ENCODE measurements around the gene GAST. TPM values are rescaled to one million over a fixed set of nuclear protein-coding genes. Genes with fewer than 3 reads are reported as not detected.

GAST gene
- total RNA-seq, 1 experiment from 2014 or later, result 0.75 TPM

DNA sequence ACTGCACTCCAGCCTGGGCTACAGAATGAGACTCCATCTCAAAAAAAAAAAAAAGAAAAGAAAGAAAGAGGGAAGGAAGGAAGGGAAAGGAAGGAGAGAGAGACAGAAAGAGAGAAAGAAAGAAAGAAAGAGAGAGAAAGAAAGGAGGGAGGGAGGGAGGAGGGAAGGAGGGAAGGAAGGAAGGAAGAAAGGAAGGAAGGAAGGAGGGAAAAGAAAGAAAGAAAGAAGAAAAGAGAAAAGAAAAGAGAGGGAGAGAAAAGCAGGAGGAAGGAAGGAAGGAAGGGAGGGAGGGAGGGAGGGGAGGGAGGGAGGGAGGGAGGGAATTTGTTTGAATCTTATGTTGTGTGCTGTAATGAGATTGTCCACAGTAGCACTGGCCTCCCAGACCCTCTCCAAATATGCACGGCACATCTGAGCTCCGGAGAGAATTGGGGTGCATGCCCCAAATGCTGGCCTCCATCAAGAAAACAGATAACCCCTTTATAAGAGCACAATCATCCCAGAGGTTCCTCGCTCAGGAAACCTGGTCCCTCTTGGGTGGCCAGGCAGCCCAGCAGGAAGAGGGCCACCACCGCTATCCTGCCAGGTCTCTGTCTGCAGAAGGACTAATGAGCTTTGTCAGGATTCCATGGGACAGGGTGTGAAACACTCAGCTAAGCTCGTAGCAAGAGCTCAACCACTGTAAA, 32.2 kb upstream of the GAST start:
- Mint-ChIP-seq H3K27me3 (ENCODE audit: insufficient read depth, unreplicated experiment) (no peaks in the 10 kb centered on the region), H3K4me3 (ENCODE audit: unreplicated experiment) (no peak overlapping the region), H3K4me1 (ENCODE audit: low read depth, unreplicated experiment) (peaks cover 22% of the 10 kb centered on the region), H3K9me3 (ENCODE audit: unreplicated experiment) (peaks cover 9% of the 10 kb centered on the region), H3K27ac (ENCODE audit: unreplicated experiment) (no peak overlapping the region), H3K36me3 (ENCODE audit: insufficient read depth, unreplicated experiment) (peaks cover 5% of the 10 kb centered on the region)
- TF ChIP-seq, protein P1, sequence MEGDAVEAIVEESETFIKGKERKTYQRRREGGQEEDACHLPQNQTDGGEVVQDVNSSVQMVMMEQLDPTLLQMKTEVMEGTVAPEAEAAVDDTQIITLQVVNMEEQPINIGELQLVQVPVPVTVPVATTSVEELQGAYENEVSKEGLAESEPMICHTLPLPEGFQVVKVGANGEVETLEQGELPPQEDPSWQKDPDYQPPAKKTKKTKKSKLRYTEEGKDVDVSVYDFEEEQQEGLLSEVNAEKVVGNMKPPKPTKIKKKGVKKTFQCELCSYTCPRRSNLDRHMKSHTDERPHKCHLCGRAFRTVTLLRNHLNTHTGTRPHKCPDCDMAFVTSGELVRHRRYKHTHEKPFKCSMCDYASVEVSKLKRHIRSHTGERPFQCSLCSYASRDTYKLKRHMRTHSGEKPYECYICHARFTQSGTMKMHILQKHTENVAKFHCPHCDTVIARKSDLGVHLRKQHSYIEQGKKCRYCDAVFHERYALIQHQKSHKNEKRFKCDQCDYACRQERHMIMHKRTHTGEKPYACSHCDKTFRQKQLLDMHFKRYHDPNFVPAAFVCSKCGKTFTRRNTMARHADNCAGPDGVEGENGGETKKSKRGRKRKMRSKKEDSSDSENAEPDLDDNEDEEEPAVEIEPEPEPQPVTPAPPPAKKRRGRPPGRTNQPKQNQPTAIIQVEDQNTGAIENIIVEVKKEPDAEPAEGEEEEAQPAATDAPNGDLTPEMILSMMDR (IDR thresholded peaks at IDR 0.05; ENCODE audit: insufficient read depth in 1 of 2, low read depth in 1 of 2, low read length in 1 of 2, severe bottlenecking in 1 of 2, unreplicated experiment in 1 of 2), result no peak
- POLR2A ChIA-PET, result interaction anchor here (0.6 to 3.8 kb wide), 3 partner anchors 9 to 251 kb away, joined by 4 to 38 read pairs (median 8); partner anchors contain the start of genes EIF1 and ODAD4
- BruUV-seq (replicated peaks), result no TSS peak
- Histone ChIP-seq H3K36me3 (ENCODE audit: control insufficient read depth, insufficient read depth, low read length) (no peaks in the 10 kb centered on the region), H3K4me3 (ENCODE audit: low read depth, low read length) (no peak overlapping the region), H3K9me3 (peaks cover 7% of the 10 kb centered on the region; the same call in 1 of the 2 replicates), H3K4me1 (peaks cover 21% of the 10 kb centered on the region), H3K27me3 (replicated peaks; ENCODE audit: control insufficient read depth, insufficient read depth, low read length) (no peaks in the 10 kb centered on the region)
- no peak for DNase-seq
- intact Hi-C loops (cut with micrococcal nuclease; ENCODE audit: unreplicated experiment), result no loop called here
- CTCF ChIA-PET, result interaction anchor here (1.2 to 3.1 kb wide), 2 partner anchors 9 to 11 kb away, joined by 3 to 26 read pairs; partner anchors contain the start of gene EIF1

DNA sequence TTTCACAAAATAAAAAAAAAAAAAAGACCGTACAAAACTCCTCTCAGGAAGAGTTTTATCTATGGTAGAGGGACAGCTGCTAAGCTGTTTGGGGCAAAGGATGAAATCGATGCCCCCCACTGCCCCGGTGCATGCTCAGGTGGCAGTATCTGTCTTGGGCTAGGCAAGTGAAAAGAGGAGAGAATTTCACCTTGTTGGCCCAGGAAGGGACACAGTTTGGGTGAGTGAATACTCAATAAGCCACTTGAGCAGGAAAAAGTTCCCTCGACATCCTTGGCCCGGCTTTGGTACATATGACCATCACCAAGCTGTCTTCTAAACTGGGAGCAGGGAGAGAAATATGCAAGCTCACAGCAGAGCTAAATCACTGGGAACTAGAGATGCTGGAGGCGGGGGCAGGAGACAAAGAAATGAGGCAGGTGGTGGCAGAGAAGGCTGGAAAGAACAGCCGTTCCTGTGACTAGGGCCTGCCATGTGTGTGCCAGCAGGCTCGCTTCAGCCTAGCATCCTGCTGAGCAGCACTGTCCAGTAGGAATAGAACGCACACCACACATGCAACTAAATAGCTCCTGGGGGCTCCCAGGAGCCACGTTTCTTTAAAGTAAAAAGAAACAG, 31.6 kb upstream of the GAST start:
- Mint-ChIP-seq H3K27ac (ENCODE audit: unreplicated experiment) (no peak overlapping the region), H3K27me3 (ENCODE audit: insufficient read depth, unreplicated experiment) (no peaks in the 10 kb centered on the region), H3K4me3 (ENCODE audit: unreplicated experiment) (no peak overlapping the region), H3K36me3 (ENCODE audit: insufficient read depth, unreplicated experiment) (peaks cover 5% of the 10 kb centered on the region), H3K9me3 (ENCODE audit: unreplicated experiment) (peaks cover 9% of the 10 kb centered on the region), H3K4me1 (ENCODE audit: low read depth, unreplicated experiment) (peaks cover 18% of the 10 kb centered on the region)
- POLR2A ChIA-PET, result interaction anchor here (0.6 to 3.8 kb wide), 2 partner anchors 8 to 250 kb away, joined by 8 to 38 read pairs; partner anchors contain the start of genes EIF1 and ODAD4
- Histone ChIP-seq H3K4me1 (peaks cover 15% of the 10 kb centered on the region), H3K4me3 (ENCODE audit: low read depth, low read length) (no peak overlapping the region), H3K36me3 (ENCODE audit: control insufficient read depth, insufficient read depth, low read length) (no peaks in the 10 kb centered on the region), H3K9me3 (peaks cover 7% of the 10 kb centered on the region; the same call in 1 of the 2 replicates), H3K27me3 (replicated peaks; ENCODE audit: control insufficient read depth, insufficient read depth, low read length) (no peaks in the 10 kb centered on the region)
- no TSS peak for BruUV-seq (replicated peaks)
- intact Hi-C loops (cut with micrococcal nuclease; ENCODE audit: unreplicated experiment), result no loop called here
- no peak for DNase-seq
- CTCF ChIA-PET, result interaction anchor here (1.2 to 3.1 kb wide), 2 partner anchors 8 to 12 kb away, joined by 3 to 26 read pairs; partner anchors contain the start of gene EIF1
- TF ChIP-seq, protein P1 (IDR thresholded peaks at IDR 0.05; ENCODE audit: insufficient read depth in 1 of 2, low read depth in 1 of 2, low read length in 1 of 2, severe bottlenecking in 1 of 2, unreplicated experiment in 1 of 2), result no peak

DNA sequence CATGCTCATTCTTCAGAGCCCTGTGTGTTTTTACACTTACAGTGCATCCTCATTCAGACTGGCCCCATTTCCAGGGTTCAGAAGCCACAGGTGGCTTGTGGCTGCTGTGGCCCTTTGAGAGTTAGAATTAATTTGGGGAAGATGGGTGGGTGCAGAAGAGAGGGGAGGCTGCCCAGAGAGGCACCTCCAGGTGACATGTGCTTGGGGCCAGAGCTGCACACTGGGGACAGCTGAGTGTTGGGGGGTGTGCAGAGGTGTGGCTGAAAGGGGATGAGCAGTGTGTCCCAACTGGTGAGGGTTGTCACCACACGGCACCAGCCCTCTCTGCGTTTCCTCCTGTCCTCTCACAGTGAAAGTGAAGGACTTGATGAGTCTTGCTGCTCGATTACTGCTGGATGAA, 30.4 kb upstream of the GAST start:
- DNase-seq, result no peak
- TF ChIP-seq, protein P1 (IDR thresholded peaks at IDR 0.05; ENCODE audit: insufficient read depth in 1 of 2, low read depth in 1 of 2, low read length in 1 of 2, severe bottlenecking in 1 of 2, unreplicated experiment in 1 of 2), result no peak
- Mint-ChIP-seq H3K9me3 (ENCODE audit: unreplicated experiment) (peaks cover 9% of the 10 kb centered on the region), H3K4me1 (ENCODE audit: low read depth, unreplicated experiment) (peaks cover 7% of the 10 kb centered on the region), H3K27me3 (ENCODE audit: insufficient read depth, unreplicated experiment) (no peaks in the 10 kb centered on the region), H3K36me3 (ENCODE audit: insufficient read depth, unreplicated experiment) (peaks cover under 1% of the 10 kb centered on the region), H3K27ac (ENCODE audit: unreplicated experiment) (no peak overlapping the region), H3K4me3 (ENCODE audit: unreplicated experiment) (no peak overlapping the region)
- H3K4me1 ChIP-seq, result peaks cover 3% of the 10 kb centered on the region
- peaks cover 7% of the 10 kb centered on the region; the same call in 1 of the 2 replicates for H3K9me3 ChIP-seq
- H3K36me3 ChIP-seq (ENCODE audit: control insufficient read depth, insufficient read depth, low read length), result no peaks in the 10 kb centered on the region
- no TSS peak for BruUV-seq (replicated peaks)
- ChIA-PET POLR2A (no interaction called here), CTCF (no interaction called here)
- intact Hi-C loops (cut with micrococcal nuclease; ENCODE audit: unreplicated experiment), result no loop called here
- no peak overlapping the region for H3K4me3 ChIP-seq (ENCODE audit: low read depth, low read length)
- no peaks in the 10 kb centered on the region for H3K27me3 ChIP-seq (replicated peaks; ENCODE audit: control insufficient read depth, insufficient read depth, low read length)

Measured in Caco-2 (cell line).